NCI-H774 (cell line): Measurements from ENCODE around the gene MOB3B.

Source experiments
- DNase-seq: peaks from one replicate; lab custom pipeline; 2025; lab: John Stamatoyannopoulos, UW

MOB3B gene

GRCh38 chr9:27541740-27542139 lies 12.1 kb upstream of the MOB3B start:
- no peak for DNase-seq

- no peak for DNase-seq
These were observed 10.9 kb upstream of the MOB3B start for GRCh38 chr9:27540502-27540901.

- no peak for DNase-seq
These were observed 10.1 kb upstream of the MOB3B start for GRCh38 chr9:27539479-27540441.

- DNase-seq: no peak
These were observed 9.0 kb upstream of the MOB3B start for GRCh38 chr9:27538647-27539046.

GRCh38 chr9:27537756-27538155 lies 8.1 kb upstream of the MOB3B start:
- no peak for DNase-seq

GRCh38 chr9:27537027-27537435 lies 7.4 kb upstream of the MOB3B start:
- DNase-seq: no peak

- no peak for DNase-seq
These were observed 6.6 kb upstream of the MOB3B start for GRCh38 chr9:27536168-27536567.

- no peak for DNase-seq
These were observed 6.1 kb upstream of the MOB3B start for GRCh38 chr9:27535701-27536118.

GRCh38 chr9:27534658-27535209 lies 5.1 kb upstream of the MOB3B start:
- DNase-seq: no peak

- DNase-seq: no peak
These were observed 4.5 kb upstream of the MOB3B start for GRCh38 chr9:27534131-27534530.

GRCh38 chr9:27533311-27533710 lies 3.7 kb upstream of the MOB3B start:
- no peak for DNase-seq

- DNase-seq: no peak
These were observed 2.4 kb upstream of the MOB3B start for GRCh38 chr9:27532046-27532445.

GRCh38 chr9:27530915-27531755 lies 1.5 kb upstream of the MOB3B start:
- DNase-seq: no peak

GRCh38 chr9:27528886-27529315 lies 713 bp downstream of the MOB3B start:
- DNase-seq: no peak

- no peak for DNase-seq
These were observed 1.3 kb downstream of the MOB3B start for GRCh38 chr9:27528076-27528885.

- no peak for DNase-seq
These were observed 1.9 kb downstream of the MOB3B start for GRCh38 chr9:27527702-27528075.

- DNase-seq: no peak
These were observed 5.4 kb downstream of the MOB3B start, which contains the start of gene IFNK for GRCh38 chr9:27524236-27524635. Gene IFNK (plus strand): TSS chr9:27524290. CDS start chr9:27524337, 47 bp downstream.

GRCh38 chr9:27523141-27523540 lies 6.5 kb downstream of the MOB3B start:
- no peak for DNase-seq

- no peak for DNase-seq
These were observed 8.6 kb downstream of the MOB3B start for GRCh38 chr9:27520986-27521385.

- DNase-seq: no peak
These were observed 9.8 kb downstream of the MOB3B start for GRCh38 chr9:27519466-27520465.
